Raji (cell line): ENCODE results near the gene PDCL2.

ENCODE experiments used
- POLR2A ChIP-seq: IDR thresholded peaks from 2 replicates; pipeline ENCODE4 v1.6.1; 2011; ENCODE audit warnings: low read depth, low read length, control low read depth; ENCODE audit not compliant: insufficient read depth

PDCL2 gene

GRCh38 chr4:55592014-55592413 is at the start of gene PDCL2:
Gene PDCL2, minus strand, starts transcription at chr4:55592245. Its CDS starts 136 bp downstream, at chr4:55592109.
- TF ChIP-seq POLR2A = no peak

- no peak for TF ChIP-seq POLR2A
Measured at GRCh38 chr4:55637272-55637820, 45.3 kb upstream of the PDCL2 start.

GRCh38 chr4:55636656-55636999 is 44.6 kb upstream of the PDCL2 start:
- no peak for TF ChIP-seq POLR2A

GRCh38 chr4:55635741-55636655 is 44.0 kb upstream of the PDCL2 start, which contains the start of gene NMU:
Gene NMU, minus strand, starts transcription at chr4:55636298. Its CDS starts 106 bp downstream, at chr4:55636192.
- peak; percentile 97 for TF ChIP-seq POLR2A

GRCh38 chr4:55635282-55635681 is 43.2 kb upstream of the PDCL2 start:
- TF ChIP-seq POLR2A = peak; percentile 38; the same call in 1 of the 2 replicates

- peak; percentile 43; the same call in 1 of the 2 replicates for TF ChIP-seq POLR2A
Measured at GRCh38 chr4:55634417-55635128, 42.5 kb upstream of the PDCL2 start.

- TF ChIP-seq POLR2A = no peak
Measured at GRCh38 chr4:55633903-55634302, 41.9 kb upstream of the PDCL2 start.

GRCh38 chr4:55625835-55626234 is 33.8 kb upstream of the PDCL2 start:
- no peak for TF ChIP-seq POLR2A

- TF ChIP-seq POLR2A = no peak
Measured at GRCh38 chr4:55618546-55619143, 26.6 kb upstream of the PDCL2 start.

GRCh38 chr4:55617587-55618197 is 25.6 kb upstream of the PDCL2 start:
- TF ChIP-seq POLR2A = no peak

GRCh38 chr4:55615008-55615407 is 23.0 kb upstream of the PDCL2 start:
- no peak for TF ChIP-seq POLR2A

- TF ChIP-seq POLR2A = no peak
Measured at GRCh38 chr4:55613621-55614020, 21.6 kb upstream of the PDCL2 start.

- TF ChIP-seq POLR2A = no peak
Measured at GRCh38 chr4:55612341-55612740, 20.3 kb upstream of the PDCL2 start.

- no peak for TF ChIP-seq POLR2A
Measured at GRCh38 chr4:55611358-55612059, 19.5 kb upstream of the PDCL2 start.
